8988T (cell line): ENCODE measurements around the gene RBMS1.
A peak's percentile ranks its signal among the peaks of the same experiment; 100 is the strongest.

Experiments used
- DNase-seq: peaks from one replicate; pipeline ENCODE4 v3.0.0; 2011

RBMS1 gene, protein sequence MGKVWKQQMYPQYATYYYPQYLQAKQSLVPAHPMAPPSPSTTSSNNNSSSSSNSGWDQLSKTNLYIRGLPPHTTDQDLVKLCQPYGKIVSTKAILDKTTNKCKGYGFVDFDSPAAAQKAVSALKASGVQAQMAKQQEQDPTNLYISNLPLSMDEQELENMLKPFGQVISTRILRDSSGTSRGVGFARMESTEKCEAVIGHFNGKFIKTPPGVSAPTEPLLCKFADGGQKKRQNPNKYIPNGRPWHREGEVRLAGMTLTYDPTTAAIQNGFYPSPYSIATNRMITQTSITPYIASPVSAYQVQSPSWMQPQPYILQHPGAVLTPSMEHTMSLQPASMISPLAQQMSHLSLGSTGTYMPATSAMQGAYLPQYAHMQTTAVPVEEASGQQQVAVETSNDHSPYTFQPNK

DNA sequence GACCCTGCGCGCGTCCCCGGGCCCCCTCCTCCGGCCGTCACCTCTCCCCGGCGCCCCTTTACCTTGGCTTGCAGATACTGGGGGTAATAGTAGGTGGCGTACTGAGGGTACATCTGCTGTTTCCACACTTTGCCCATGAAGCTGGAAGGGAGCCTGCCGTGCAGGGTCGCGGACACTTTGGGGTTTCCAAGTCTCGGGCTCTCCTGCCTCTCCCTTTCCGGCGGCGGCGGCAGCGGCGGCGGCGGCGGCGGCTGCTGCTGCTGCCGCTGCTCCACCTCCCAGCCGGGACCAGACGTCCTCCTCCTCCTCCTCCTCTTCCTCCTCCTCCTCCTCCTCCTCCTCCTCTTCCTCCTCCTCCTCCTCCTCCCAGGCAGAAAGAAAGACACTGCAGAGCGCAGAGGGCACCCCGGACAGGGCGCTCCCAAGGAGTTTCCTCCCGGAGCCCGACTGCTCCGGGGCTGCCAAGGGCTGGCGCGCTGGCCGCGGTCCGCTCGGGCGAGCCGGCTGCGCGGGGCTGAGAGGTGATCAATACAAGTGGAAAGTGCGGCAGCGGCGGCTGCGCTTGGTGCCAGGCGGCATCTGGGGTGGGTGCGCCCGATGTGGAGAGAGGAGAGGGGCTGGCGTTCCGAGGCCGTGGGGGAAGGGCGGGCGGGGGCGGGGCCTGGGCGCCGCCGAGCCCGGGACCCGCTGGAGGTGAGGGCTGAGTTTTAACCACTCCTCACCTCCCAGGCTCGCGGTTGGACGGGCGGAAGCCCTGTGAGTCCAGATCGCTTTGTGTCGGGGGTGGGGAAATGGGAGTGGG lies at the start of gene RBMS1:
TSS of gene RBMS1 (minus strand) at position 581 of the 802 bp plus-strand sequence. CDS start at position 137, 444 bp downstream.
- peak; percentile 44 for DNase-seq

DNA sequence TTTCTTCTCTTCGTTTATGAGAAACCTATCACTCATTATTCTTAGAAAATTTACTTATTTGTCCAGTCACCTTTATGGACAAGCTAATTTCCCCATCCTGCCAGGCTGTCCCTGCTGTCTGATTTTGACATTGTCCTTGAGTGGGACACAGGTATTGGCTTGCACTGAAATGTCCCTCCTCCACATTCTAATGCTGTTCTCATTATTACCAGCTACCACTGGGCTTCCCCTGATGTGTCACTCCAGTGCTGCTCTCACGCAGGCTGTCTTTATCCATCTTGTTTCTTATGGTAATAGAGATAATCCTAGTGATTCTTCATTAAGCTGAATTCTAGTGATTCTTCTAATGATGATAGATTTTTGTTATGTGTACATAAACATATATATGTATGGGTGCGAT lies 48.1 kb upstream of the RBMS1 start:
- DNase-seq = no peak

DNA sequence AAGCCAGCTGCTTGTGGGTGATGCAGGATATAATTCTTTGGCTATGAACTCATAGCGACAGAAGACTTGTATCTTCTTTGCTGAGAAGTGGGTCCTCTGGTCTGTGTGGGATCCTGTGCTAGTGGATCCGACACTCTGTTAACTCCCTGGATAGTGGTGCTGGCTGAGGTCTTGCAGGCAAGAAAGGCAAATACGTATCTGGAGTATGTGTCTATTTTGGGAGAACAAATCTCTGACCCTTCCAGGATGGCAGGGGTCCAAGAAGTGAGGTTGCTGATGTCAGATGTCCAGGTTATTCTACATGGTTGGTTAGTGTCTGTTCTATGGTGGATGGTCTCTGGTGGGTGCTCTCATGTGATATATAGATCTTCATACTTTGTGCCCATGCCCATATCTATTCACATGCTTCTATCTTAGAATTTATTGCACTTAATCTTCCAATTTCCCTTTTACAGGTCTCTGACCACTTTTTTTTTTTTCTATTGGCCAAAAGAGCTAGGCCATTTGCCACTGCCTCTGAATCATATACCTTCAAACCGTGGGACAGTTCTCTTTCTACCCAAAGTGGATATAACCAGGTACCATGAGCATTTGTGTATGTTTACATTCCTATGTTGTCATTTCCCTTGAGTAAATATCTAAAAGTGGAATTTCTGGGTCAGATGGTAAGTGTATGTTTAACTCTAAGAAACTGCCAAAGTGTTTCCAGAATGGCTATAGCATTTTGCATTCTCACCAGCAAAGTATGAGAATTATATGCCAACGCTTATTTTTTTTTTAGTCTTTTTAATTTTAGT lies 45.1 kb upstream of the RBMS1 start:
- DNase-seq = no peak

DNA sequence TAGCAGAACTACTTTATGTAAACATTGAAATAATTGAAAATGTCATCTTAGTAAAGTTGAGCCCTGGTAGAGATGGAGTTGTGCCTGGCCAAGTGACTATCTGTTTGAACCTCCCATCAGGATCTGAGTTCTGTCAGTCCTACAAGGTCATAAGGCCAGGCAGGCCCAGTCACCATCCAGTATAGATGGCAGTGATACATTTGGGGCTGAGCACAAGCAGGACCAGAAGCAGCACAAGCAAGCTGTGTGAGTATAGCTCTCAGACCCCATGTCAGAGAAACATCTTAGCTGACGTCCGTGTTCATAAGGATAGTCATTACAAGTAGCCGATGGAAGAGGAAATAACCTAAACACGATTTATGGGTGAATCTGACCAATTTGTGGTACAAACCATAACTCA lies 44.5 kb upstream of the RBMS1 start:
- no peak for DNase-seq

DNA sequence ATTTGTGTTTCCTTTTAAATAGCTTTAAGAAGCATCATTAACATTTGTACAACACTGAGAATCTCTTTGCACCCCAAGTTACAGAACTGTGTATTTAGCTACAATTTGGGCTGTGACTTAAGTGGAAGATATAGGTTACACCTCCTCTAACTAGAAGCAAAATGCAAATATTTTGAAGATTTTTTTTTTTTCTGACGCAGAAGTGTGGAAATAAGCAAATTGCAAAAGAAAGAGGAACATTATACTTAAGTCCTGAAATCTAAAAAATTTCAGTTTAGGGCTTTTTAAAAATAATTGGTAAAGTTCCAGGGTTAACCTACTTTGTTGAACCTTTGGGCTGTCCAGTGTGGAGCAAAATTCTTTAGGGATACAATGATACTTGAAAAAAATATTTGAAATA lies 41.4 kb upstream of the RBMS1 start:
- DNase-seq = no peak

DNA sequence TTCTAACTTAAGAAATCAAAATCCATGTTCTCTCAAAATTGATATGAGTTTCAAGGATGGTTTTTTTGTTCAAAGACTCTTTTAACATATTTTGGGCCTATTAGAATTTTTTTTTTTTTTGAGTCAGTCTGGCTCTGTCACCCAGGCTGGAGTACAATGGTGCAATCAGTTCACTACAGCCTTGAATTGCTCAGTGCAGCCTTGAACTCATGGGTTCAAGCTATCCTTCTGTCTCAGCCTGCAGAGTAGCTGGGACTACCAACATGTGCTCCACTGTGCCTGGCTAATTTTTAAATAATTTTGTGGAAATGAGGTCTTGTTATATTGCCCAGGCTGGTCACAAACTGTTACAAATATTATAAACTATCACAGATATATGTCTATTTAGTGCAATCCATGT lies 40.6 kb upstream of the RBMS1 start:
- DNase-seq = no peak

DNA sequence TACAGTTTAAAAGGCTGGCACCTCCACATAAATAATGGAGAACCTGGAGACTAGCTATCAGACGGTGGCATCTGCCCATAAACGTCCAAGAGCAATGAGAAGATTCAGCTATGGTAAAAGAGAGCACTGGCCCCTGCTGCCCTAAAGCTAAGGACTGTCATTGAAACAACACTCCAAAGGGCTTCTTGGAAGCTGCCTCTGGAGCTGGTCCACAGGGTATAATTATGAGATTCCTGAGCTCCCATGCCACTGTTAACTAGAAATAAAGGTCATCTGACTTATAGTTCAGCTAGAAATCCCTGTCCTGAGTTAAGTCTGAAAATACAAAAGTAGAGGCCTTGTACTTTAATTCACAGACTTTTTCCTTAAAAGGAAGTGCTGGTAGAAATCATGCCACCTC lies 39.9 kb upstream of the RBMS1 start:
- no peak for DNase-seq

DNA sequence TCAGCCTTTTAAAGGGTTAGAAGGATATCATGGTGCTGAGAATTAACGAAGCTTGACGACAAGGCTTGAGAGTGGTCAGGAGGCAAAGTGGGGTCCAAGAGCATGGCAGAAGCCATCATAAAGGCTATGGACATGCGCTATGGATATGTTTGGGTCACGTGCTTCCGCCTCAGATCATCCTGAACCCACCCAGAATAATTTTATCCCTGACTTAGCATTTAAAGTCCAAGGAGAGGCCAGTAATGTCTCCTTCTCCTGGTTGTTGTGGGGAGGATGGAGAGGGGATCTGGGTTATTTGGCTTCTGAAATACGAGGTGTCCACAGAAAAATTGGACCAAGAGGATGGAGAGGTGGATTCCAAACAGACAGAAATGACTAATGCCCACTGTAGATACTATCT lies 38.8 kb upstream of the RBMS1 start:
- DNase-seq = no peak

DNA sequence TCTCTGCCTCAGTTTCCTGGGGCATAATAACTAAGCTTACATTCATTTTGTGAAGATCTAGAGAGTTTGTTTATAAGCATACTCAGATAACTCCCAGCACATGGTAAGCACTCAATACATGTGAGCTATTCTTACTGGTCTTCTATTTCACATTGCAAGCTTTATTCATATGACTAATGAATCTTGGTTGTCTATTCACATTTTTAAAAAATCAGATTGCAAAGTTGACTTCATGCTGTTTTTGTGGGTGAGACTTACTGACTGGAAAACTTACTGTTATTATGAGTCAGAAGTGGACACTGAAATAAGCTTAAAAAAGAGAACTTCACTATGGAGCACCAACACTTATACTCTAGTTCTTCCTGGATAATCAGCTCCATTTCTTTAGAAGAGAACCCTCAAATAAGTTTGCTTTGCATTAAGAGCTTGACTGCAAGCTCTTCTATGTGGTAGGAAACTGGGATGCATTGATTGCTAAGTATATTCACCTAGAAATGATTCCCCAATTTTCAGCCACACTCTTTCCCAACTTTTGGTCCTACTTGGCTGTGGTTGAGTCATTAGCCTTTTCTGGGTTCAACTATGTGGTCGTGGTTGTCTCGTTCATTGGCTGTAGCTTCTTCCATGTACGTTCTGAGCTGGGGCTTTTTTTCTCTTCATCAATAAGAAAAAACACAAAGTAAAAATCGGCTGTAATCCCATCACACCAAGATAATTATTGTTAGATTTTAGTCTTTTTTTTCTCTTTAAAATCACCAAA lies 29.5 kb upstream of the RBMS1 start:
- no peak for DNase-seq

DNA sequence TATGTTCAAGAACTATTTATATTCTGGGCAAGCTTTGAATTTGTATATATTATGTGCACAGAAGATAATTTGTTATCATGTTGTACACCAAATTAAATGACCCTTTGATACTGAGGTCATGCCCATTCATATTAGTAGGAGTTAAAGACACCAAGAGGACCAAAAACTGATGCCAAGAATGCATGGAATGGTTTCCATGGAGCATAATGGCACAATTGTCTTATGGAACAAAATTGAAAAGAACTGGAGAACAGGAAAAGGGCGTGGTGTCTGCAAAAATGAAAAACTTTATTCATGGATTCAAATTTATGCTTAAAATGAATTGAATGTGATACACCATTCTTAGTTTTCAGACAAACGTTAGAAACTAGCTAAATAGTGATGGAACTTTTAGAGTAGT lies 24.1 kb upstream of the RBMS1 start:
- DNase-seq = no peak

DNA sequence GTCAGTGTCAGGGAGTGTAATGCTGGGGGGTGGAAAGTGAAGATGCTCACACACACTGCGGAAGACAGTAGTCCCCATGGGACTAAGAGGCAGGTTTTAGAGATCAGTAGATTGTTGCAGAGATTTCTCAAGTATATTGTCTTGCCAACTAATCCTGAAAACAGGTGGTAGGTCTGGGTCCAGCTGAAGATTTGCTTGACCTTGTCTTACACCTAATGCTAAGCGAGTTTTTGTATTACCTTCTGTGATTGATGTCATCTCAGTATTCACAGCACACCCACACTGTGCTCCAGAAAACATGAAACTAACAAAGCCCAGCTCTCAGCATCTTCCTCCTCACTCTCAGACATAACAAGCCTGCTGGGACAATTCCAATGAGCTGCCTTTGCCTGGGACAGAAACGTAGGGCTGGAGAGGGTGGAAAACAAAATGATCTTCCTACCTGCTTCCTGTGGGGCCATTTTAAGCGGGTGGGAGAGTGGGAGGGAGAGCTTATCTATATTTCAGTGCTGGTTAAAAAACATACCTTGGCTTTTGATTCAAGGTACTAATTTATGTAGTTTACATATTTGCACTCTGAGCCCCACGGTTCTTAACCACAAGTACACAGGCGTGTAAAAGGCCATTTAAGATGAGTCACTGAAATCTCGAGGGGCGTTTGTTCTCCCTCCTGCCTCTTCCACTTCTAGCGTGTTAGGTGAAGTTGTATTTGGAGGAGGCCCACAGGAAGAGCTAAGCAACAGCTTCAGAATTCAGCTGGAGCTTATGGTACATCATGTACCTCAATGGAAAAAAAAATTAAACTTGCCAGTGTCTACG lies 23.1 kb upstream of the RBMS1 start:
- DNase-seq = no peak

DNA sequence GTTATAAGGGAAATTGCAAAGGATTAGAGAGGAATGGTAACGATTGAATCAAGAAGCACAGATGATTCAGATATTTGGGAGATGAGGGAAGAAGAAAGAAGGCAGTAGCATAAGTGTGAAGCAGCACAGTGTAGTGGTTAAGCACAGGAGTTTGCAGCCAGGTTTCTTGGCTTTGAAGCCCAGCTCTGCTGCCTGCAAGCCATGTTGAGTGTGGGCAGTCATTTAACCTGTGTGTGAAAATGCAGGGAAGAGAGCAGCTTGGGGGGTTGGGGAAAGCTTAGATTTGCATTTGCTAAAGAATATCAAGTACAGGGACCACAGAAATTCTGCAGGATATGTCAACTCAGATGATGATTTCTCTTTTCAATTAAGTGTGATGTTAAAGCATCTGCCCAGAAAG lies 21.5 kb upstream of the RBMS1 start:
- no peak for DNase-seq

DNA sequence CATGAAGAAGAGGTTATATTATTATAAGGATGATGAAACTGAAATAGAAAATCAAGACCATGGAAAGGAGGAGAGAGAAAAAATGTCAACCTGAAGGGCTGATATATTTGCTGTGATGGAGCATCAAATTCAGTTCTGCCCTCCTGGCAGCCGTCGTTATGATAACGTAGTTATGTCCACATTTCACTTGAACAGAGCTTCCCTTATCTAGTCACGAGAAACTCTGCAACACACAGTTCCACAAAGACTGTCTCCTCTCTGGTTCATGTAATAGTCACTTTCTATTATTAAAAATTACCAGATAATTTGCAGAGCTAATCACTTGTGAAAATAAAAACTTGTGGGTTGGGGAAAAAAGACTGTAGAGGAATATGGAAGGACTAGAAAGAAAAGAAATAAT lies 19.5 kb upstream of the RBMS1 start:
- DNase-seq = no peak

DNA sequence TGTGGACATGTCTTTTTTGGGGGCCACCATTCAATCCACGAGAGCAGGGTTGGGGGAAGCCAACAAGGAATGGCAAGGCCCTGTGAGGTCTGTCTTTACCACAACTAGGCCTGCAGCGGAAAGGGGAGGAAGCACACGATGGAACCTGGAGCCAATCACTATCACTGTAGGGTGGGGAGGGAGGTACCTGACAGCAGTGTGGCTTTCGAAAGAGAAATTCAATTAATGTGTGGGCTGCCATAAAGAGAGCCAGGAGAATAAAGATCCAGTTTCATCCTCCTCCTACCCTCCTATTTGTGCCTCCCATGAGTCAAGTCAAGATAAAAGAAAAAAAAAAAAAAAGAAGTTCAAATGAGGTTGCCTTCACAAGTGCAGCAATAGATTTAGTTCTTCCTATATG lies 18.9 kb upstream of the RBMS1 start:
- no peak for DNase-seq

DNA sequence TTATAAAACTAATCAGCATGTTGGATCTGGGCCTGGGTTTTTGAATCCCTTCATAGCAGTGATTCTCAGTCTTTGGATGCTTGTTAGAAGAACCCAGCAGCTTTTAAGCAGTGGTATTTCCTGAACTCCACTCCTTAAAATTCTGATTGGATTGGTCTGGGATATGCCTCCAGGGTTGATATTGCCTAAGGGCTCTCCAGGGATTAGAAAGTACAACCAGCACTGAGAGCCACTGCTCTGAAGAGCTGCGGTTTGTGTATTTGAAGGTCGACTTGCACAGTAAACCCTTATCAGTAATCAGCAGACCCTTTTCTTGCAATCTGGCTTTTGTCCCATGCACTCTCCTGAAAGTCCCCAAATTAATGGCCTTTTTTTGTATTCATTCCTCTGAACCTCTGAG lies 17.0 kb upstream of the RBMS1 start:
- no peak for DNase-seq

DNA sequence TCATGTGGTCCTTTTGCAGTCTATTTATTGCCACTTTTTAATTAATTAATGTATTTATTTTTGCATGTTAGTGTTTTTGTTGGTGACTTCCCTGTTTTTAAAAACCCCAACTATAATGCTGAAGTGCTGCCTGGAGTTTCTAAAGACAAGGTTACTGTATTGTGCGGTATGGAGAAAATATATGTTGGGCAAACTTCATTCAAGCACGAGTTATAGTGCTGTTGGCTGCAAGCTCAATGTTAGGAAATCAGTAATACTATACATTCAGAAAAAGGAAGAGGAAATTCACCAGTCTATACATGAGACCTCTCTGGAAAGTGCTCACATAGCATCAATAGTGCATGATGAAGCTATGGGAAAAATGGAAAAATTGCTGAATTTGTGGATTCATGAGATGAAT lies 15.4 kb upstream of the RBMS1 start:
- no peak for DNase-seq

DNA sequence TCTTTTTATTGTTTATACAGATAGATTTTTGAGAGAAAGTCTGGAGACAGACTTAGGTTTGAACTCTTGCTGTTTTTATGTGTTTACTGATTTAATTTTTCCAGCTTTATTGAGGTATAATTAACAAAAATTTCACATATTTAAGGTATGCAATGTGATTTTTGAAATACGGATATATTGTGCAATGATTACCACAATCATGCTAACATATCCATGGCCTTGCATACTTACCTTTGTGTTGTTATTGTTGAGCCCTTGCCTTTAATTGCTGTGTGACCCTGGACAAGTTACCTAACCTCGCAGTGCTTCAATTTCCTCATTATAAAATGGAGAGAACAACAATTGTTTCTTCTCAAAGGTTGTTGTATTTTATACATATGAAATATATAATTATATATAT lies 13.9 kb upstream of the RBMS1 start:
- DNase-seq = no peak

DNA sequence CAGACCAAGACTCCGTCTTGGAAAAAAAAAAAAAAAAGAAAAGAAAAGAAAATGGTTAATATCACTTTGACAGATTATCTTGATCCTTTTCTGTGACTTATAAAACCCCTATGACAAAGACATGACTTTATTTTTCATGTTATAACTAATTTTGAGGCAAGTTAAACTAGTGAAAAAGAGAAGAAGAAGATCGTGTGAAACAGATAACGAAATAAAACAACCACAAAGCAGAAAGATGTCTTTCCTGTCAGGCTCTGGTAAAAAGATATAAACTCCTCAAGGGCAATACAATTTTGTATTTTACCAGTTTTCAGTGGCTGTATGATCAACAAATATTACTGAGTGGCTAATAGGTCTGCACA lies 13.4 kb upstream of the RBMS1 start:
- no peak for DNase-seq

DNA sequence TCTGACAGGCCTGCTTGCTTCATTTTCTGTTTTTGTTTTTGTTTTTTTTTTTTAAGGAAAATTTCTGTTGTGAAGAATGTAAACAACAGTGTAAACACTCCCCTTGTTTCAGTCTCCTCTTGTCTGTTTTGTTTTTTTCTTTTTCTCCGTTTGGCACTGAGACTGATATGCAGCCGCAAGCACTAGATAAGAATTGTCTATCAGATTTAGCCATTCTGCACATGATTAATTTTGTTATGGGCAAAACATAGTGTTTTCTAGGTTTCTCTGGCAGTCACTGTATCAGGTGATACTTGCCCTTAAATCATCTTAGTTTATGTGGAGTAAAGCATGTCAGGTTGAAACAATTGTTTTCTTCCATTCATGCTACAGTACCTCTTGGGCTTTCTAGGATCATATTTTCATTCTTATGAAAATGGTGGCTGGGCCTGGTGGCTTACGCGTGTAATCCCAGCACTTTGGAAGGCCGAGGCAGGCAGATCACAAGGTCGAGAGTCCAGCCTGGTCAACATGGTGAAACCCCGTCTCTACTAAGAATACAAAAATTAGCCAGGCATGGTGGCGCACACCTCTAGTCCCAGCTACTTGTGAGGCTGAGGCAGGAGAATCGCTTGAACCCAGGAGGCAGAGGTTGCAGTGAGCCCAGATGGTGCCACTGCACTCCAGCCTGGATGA lies 12.9 kb upstream of the RBMS1 start:
- no peak for DNase-seq

DNA sequence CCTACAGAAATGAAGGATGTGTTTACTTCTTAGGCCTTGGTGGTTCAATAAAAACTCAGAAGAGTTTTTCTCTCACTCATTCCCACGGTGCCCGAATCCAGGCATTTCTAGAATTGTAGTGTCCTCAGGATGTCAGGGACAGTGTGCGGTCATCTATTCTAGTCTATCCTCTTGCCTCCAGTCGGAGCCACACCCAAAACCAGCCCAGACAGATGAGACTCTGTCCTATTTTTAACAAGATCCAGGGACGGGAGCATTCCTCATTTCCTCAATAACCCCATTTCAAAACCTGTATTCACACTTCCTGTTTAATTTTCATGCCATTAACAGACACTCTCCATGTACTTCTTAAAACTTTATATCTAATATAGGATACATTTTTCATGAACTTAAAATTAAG lies 11.6 kb upstream of the RBMS1 start:
- no peak for DNase-seq

DNA sequence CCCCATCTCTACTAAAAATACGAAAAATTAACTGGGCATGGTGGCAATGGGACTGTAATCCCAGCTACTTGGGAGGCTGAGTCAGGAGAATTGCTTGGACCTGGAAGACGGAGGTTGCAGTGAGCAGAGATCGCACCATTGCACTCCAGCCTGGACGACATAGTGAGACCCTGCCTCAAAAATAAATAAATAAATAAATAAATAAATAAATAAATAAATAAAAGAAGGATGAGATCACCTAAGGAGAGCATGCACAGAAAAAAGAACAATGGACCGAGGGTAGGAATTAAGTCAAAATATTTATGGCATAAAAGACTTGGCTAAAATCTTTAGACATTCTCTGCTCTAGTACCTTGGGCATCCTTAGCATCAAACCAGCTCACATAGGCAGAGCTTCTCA lies 8.9 kb upstream of the RBMS1 start:
- DNase-seq = no peak
